HCT116 (cell line): ENCODE data around the gene TPPP3. TPM values are rescaled to one million over a fixed set of nuclear protein-coding genes. Genes with fewer than 3 reads are reported as not detected.

Experiments used
- ATAC-seq: fragments of 200-7000 bp; cut with Tn5 transposase; 2 replicates; pipeline ENCODE4 v1.9.1; 2020; ENCODE audit warnings: mild to moderate bottlenecking, moderate library complexity
- BruUV-seq: library from RNA; stranded (reverse); fragments of 400-500 nt; replicated peaks from 2 replicates; lab custom pipeline; 2021; lab: Mats Ljungman, UMichigan
- CTCF ChIA-PET: fragments of 300-600 bp; sonication (Branson Sonifier 250); formaldehyde crosslinking; loops from one replicate; lab custom pipeline; 2021; ENCODE audit warnings: antibody characterized with exemption; lab: Charles Lee
- POLR2A ChIA-PET: fragments of 300-600, 350-600 bp; sonication (Branson Sonifier 250); formaldehyde crosslinking; loops from one replicate; lab custom pipeline; 2021; ENCODE audit warnings: antibody characterized with exemption; lab: Charles Lee
- RAD21 ChIA-PET, 2 experiments: fragments of 300-600 bp; sonication (Branson Sonifier 250); formaldehyde crosslinking; loops; one replicate each; lab custom pipeline; 2023; ENCODE audit warnings: low total read pairs in 2 of 2; ENCODE audit not compliant: uncharacterized antibody in 2 of 2, unreplicated experiment in 2 of 2, low non-redundant PET in 1 of 2; lab: Charles Lee
- DNase-seq: peaks from one replicate; pipeline ENCODE4 v3.0.0-alpha.2; 2010; ENCODE audit warnings: low read depth, low spot score
- H2AFZ ChIP-seq: fragments of 200-600 bp; shearing (Covaris generic), sonication (generic); 2 replicates; pipeline ENCODE4 v1.6.1; 2017; ENCODE audit warnings: low read depth, mixed run types, mixed read lengths, antibody characterized with exemption, low read length; ENCODE audit not compliant: poor library complexity, severe bottlenecking
- H3K27ac ChIP-seq: 2 replicates; pipeline ENCODE4 v1.5.1; 2012; ENCODE audit warnings: low read depth, low read length
- H3K27me3 ChIP-seq: fragments of 200-600 bp; sonication (generic); 2 replicates; pipeline ENCODE4 v1.6.1; 2016; ENCODE audit warnings: mixed run types, low read length, mixed read lengths; ENCODE audit not compliant: insufficient read depth
- H3K36me3 ChIP-seq, 2 experiments: fragments of 200-500 bp in 1 of 2; fragments of 200-600 bp in 1 of 2; sonication (Bioruptor generic) in 1 of 2; sonication (generic) in 1 of 2; 2 replicates each; pipeline versions ENCODE4 v1.5.1 to v1.6.1; 2014 to 2016; ENCODE audit warnings: low read length in 2 of 2, inconsistent platforms in 1 of 2, mixed read lengths in 1 of 2, mixed run types in 1 of 2; ENCODE audit not compliant: insufficient read depth in 2 of 2, control insufficient read depth in 1 of 2
- H3K4me1 ChIP-seq, 2 experiments: fragments of 200-600 bp in 1 of 2; sonication (generic) in 1 of 2; 2 replicates each; pipeline versions ENCODE4 v1.5.1 to v1.6.1; 2012 to 2017; ENCODE audit warnings: low read length in 2 of 2, inconsistent platforms in 1 of 2, mild to moderate bottlenecking in 1 of 2, mixed read lengths in 1 of 2, mixed run types in 1 of 2, moderate library complexity in 1 of 2; ENCODE audit not compliant: insufficient read depth in 2 of 2, control insufficient read depth in 1 of 2
- H3K4me2 ChIP-seq: fragments of 200-600 bp; sonication (generic); 2 replicates; pipeline ENCODE4 v1.6.1; 2017; ENCODE audit warnings: mixed run types, low read length, mixed read lengths
- H3K4me3 ChIP-seq, 2 experiments: fragments of 200-600 bp in 1 of 2; sonication (generic) in 1 of 2; replicated peaks in 1 of 2; 2 replicates each; pipeline ENCODE4 v1.5.1; 2011 to 2016; ENCODE audit warnings: low read length in 2 of 2, control low read depth in 1 of 2, low read depth in 1 of 2, mild to moderate bottlenecking in 1 of 2, mixed read lengths in 1 of 2, mixed run types in 1 of 2
- H3K79me2 ChIP-seq: fragments of 200-600 bp; sonication (generic); 2 replicates; pipeline ENCODE4 v1.6.1; 2017; ENCODE audit warnings: mild to moderate bottlenecking, mixed run types, low read length, moderate library complexity, mixed read lengths; ENCODE audit not compliant: insufficient read depth
- H3K9ac ChIP-seq: fragments of 200-600 bp; sonication (generic); 2 replicates; pipeline ENCODE4 v1.6.1; 2016; ENCODE audit warnings: low read length, mixed read lengths
- H3K9me2 ChIP-seq: fragments of 200-600 bp; sonication (generic), shearing (Covaris generic); 2 replicates; pipeline ENCODE4 v1.6.1; 2017; ENCODE audit warnings: mixed run types, mild to moderate bottlenecking, moderate library complexity; ENCODE audit not compliant: insufficient read depth
- H3K9me3 ChIP-seq, 2 experiments: fragments of 200-500 bp in 1 of 2; fragments of 200-600 bp in 1 of 2; sonication (Bioruptor generic) in 1 of 2; sonication (generic) in 1 of 2; 2 replicates each; pipeline ENCODE4 v1.6.1; 2014 to 2017; ENCODE audit warnings: low read length in 2 of 2, mixed read lengths in 2 of 2, inconsistent platforms in 1 of 2, low read depth in 1 of 2, mild to moderate bottlenecking in 1 of 2, mixed run types in 1 of 2, moderate library complexity in 1 of 2; ENCODE audit not compliant: control insufficient read depth in 1 of 2, insufficient read depth in 1 of 2
- H4K20me1 ChIP-seq: fragments of 200-600 bp; sonication (generic), shearing (Covaris generic); 2 replicates; pipeline ENCODE4 v1.6.1; 2017; ENCODE audit warnings: mixed run types, mild to moderate bottlenecking, moderate library complexity; ENCODE audit not compliant: insufficient read depth
- CBX3 ChIP-seq: IDR thresholded peaks from 2 replicates; pipeline ENCODE4 v1.6.1; 2012; ENCODE audit warnings: low read depth
- CEBPB ChIP-seq: IDR thresholded peaks from 2 replicates; pipeline ENCODE4 v1.6.1; 2012; ENCODE audit warnings: low read depth
- EZH2 ChIP-seq: fragments of 200-600 bp; sonication (generic); IDR thresholded peaks from 2 replicates; pipeline ENCODE4 v1.6.1; 2017; ENCODE audit warnings: antibody characterized with exemption, mixed run types
- EZH2phosphoT487 ChIP-seq: fragments of 200-600 bp; IDR thresholded peaks from 2 replicates; pipeline ENCODE4 v1.6.1; 2018; ENCODE audit warnings: antibody characterized with exemption, borderline replicate concordance
- FOSL1 ChIP-seq: IDR thresholded peaks from 2 replicates; pipeline ENCODE4 v1.6.1; 2012; ENCODE audit warnings: low read depth
- POLR2A ChIP-seq: IDR thresholded peaks from 2 replicates; pipeline ENCODE4 v1.7.0; 2011; ENCODE audit warnings: borderline replicate concordance; ENCODE audit not compliant: insufficient read depth, insufficient read length; ENCODE audit errors: extremely low read depth
- RAD21 ChIP-seq: IDR thresholded peaks from 2 replicates; pipeline ENCODE4 v1.6.1; 2012; ENCODE audit warnings: low read depth, mild to moderate bottlenecking
- SIN3A ChIP-seq: IDR thresholded peaks from 2 replicates; pipeline ENCODE4 v1.6.1; 2012; ENCODE audit warnings: low read depth
- SP1 ChIP-seq: IDR thresholded peaks from 2 replicates; pipeline ENCODE4 v1.6.1; 2012; ENCODE audit warnings: low read depth
- TCF7L2 ChIP-seq: IDR thresholded peaks from 2 replicates; pipeline ENCODE4 v1.7.0; 2011; ENCODE audit warnings: borderline replicate concordance, inconsistent platforms; ENCODE audit not compliant: insufficient read depth, insufficient read length; ENCODE audit errors: extremely low read depth
- YY1 ChIP-seq: IDR thresholded peaks from 2 replicates; pipeline ENCODE4 v1.6.1; 2011; ENCODE audit warnings: low read length, low read depth, moderate library complexity, mild to moderate bottlenecking; ENCODE audit not compliant: insufficient replicate concordance; ENCODE audit errors: extremely low read depth
- ZBTB33 ChIP-seq: IDR thresholded peaks from 2 replicates; pipeline ENCODE4 v1.6.1; 2011; ENCODE audit warnings: mild to moderate bottlenecking, low read length, moderate library complexity; ENCODE audit not compliant: insufficient replicate concordance; ENCODE audit errors: extremely low read depth
- intact Hi-C: fragments of 100-400 bp; cut with micrococcal nuclease; formaldehyde crosslinking; loops from 2 replicates; pipeline ENCODE4 v1.10.0; 2022
- total RNA-seq: library from RNA; stranded (reverse); gene quantifications from one replicate; pipeline ENCODE4 v1.2.1, GENCODE V29; 2021; ENCODE audit not compliant: unreplicated experiment
- TF ChIP-seq, protein P1 (sequence below): IDR thresholded peaks from 2 replicates; pipeline ENCODE4 v1.6.1; 2012
- TF ChIP-seq, protein P2 (sequence below): IDR thresholded peaks from 2 replicates; pipeline ENCODE4 v1.6.1; 2012
- TF ChIP-seq, protein P3 (sequence below), 3 experiments: fragments of 200-600 bp in 1 of 3; sonication (generic) in 1 of 3; IDR thresholded peaks in 2 of 3; conservative IDR thresholded peaks in 1 of 3; 2 replicates each; pipeline ENCODE4 v1.5.1; 2012 to 2017; ENCODE audit warnings: low read depth in 2 of 3, low read length in 2 of 3, antibody characterized with exemption in 1 of 3, borderline replicate concordance in 1 of 3, control low read depth in 1 of 3, mild to moderate bottlenecking in 1 of 3, mixed read lengths in 1 of 3, mixed run types in 1 of 3, moderate library complexity in 1 of 3; ENCODE audit not compliant: insufficient read depth in 1 of 3

TPPP3 gene
- total RNA-seq, 1 experiment from 2014 or later: 1.2 TPM

GRCh38 chr16:67433131-67433719 lies 39.9 kb upstream of the TPPP3 start:
- H3K4me3 ChIP-seq: no peak overlapping the region
- no peak overlapping the region for H3K27ac ChIP-seq
- no peak overlapping the region for H3K4me2 ChIP-seq
- no peaks in the 10 kb centered on the region for H3K79me2 ChIP-seq
- DNase-seq (no peak), ATAC-seq (no peak)
- peaks cover 0 to 4% of the 10 kb centered on the region in 2 experiments; a peak in 1 of 4 replicates for H3K36me3 ChIP-seq
- CTCF ChIA-PET: interaction anchor here (0.9 kb wide), 1 partner anchor 14 kb away, joined by 4 read pairs; no protein-coding TSS in a partner anchor
- intact Hi-C loops: no loop called here
- H3K27me3 ChIP-seq: no peaks in the 10 kb centered on the region
- peaks cover 6 to 40% of the 10 kb centered on the region in 2 experiments; a peak in 3 of 4 replicates for H3K4me1 ChIP-seq
- no peak overlapping the region for H2AFZ ChIP-seq
- no peaks in the 10 kb centered on the region for H3K9me3 ChIP-seq
- no peak overlapping the region for H3K9ac ChIP-seq
- POLR2A ChIA-PET: no interaction called here
- no peaks in the 10 kb centered on the region for H3K9me2 ChIP-seq
- no peak for TF ChIP-seq SIN3A
- TF ChIP-seq, protein P1, sequence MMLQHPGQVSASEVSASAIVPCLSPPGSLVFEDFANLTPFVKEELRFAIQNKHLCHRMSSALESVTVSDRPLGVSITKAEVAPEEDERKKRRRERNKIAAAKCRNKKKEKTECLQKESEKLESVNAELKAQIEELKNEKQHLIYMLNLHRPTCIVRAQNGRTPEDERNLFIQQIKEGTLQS: no peak
- TF ChIP-seq EZH2: no peak
- no peak for TF ChIP-seq POLR2A
- TF ChIP-seq, protein P2, sequence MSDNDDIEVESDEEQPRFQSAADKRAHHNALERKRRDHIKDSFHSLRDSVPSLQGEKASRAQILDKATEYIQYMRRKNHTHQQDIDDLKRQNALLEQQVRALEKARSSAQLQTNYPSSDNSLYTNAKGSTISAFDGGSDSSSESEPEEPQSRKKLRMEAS: no peak
- TF ChIP-seq FOSL1: no peak
- TF ChIP-seq CEBPB: no peak
- TF ChIP-seq EZH2phosphoT487: no peak
- TF ChIP-seq, protein P3, sequence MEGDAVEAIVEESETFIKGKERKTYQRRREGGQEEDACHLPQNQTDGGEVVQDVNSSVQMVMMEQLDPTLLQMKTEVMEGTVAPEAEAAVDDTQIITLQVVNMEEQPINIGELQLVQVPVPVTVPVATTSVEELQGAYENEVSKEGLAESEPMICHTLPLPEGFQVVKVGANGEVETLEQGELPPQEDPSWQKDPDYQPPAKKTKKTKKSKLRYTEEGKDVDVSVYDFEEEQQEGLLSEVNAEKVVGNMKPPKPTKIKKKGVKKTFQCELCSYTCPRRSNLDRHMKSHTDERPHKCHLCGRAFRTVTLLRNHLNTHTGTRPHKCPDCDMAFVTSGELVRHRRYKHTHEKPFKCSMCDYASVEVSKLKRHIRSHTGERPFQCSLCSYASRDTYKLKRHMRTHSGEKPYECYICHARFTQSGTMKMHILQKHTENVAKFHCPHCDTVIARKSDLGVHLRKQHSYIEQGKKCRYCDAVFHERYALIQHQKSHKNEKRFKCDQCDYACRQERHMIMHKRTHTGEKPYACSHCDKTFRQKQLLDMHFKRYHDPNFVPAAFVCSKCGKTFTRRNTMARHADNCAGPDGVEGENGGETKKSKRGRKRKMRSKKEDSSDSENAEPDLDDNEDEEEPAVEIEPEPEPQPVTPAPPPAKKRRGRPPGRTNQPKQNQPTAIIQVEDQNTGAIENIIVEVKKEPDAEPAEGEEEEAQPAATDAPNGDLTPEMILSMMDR (IDR thresholded peaks at IDR 0.05 in 2 of 3, conservative IDR thresholded peaks at IDR 0.05 in 1 of 3; ENCODE audit: borderline replicate concordance in 1 of 3, insufficient read depth in 1 of 3, low read depth in 2 of 3, low read length in 2 of 3): no peak
- TF ChIP-seq CBX3: no peak
- TF ChIP-seq SP1: no peak
- no peak for TF ChIP-seq YY1
- TF ChIP-seq ZBTB33: no peak
- no peak for TF ChIP-seq RAD21
- TF ChIP-seq TCF7L2: no peak
- no TSS peak for BruUV-seq
- no peaks in the 10 kb centered on the region for H4K20me1 ChIP-seq
- RAD21 ChIA-PET: no interaction called here
